ENCODE measurements around the gene NIN.

NIN gene

DNA sequence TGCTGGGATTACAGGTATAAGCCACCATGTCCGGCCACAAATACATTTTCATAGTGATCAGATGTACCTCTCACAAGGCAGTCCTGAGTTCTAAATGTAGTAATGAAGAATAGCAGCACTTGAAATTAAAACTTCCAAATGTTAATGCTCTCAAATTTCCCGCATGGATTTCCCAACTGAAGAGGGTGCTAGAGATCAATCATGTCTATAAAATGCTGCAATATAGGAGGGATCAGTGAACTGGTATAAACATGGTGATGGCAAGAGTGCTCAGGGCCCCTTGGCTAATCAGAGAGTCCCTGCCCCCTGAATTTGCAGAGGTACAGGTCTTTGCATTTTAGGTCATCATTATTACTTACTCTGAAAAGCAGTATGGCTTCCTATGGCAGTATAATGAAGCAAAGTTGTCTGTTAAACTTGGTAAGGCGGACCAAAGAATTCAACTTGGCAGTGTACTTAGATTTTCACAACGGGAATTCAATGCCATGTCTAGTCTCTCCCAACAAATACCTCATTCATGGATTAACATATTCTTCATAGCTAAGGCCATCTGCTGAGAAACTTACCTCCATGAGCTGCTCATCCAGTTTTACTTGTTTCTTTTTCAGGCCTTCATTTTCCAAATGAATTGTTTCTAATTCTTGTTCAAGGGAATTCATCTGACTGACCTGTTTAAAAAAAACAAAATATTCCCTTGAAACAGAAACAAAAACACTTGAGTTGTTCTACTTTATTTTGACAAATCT, 95.8 kb downstream of the NIN start:
- Histone ChIP-seq H3K36me3 (peaks cover 99% of the 10 kb centered on the region), H3K27me3 (no peaks in the 10 kb centered on the region), H3K4me3 (ENCODE audit: low read depth in 1 of 2, low read length in 1 of 2) (no peak overlapping the region), H3K9me3 (no peaks in the 10 kb centered on the region), H3K4me1 (ENCODE audit: control insufficient read depth in 1 of 2, insufficient read depth in 1 of 2, low read depth in 1 of 2, low read length in 1 of 2) (no peaks in the 10 kb centered on the region), H3K27ac (no peak overlapping the region)
- TF ChIP-seq CTCF (IDR thresholded peaks at IDR 0.05), result no peak

GRCh38 chr14:50733494-50733893, 97.5 kb downstream of the NIN start:
- Histone ChIP-seq H3K4me1 (ENCODE audit: control insufficient read depth in 1 of 2, insufficient read depth in 1 of 2, low read depth in 1 of 2, low read length in 1 of 2) (no peaks in the 10 kb centered on the region), H3K27me3 (no peaks in the 10 kb centered on the region), H3K36me3 (peaks cover 100% of the 10 kb centered on the region), H3K9me3 (no peaks in the 10 kb centered on the region), H3K4me3 (ENCODE audit: low read depth in 1 of 2, low read length in 1 of 2) (no peak overlapping the region), H3K27ac (no peak overlapping the region)
- no peak for TF ChIP-seq CTCF (IDR thresholded peaks at IDR 0.05)

DNA sequence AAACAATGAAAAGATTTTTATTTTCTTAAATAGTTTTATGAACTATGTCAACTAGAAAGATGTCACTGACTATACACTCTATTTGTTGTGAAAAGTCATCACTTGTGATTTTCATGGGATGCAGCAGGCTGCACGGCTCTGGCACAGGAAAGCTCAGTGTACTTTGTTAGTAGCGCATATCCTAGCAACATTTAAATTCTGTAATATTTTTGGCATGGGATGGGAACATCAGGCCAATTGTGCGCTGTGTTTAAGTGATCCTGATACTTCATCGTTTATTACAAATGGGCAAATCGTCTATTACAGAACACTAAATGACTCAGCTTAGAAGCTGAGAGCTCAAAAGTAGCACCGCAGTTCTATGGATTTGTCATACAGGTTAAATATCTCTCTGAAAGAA, 102.1 kb downstream of the NIN start:
- Histone ChIP-seq H3K9me3 (no peaks in the 10 kb centered on the region), H3K4me3 (ENCODE audit: low read depth in 1 of 2, low read length in 1 of 2) (no peak overlapping the region), H3K36me3 (peaks cover 100% of the 10 kb centered on the region), H3K27ac (no peak overlapping the region), H3K27me3 (no peaks in the 10 kb centered on the region), H3K4me1 (ENCODE audit: control insufficient read depth in 1 of 2, insufficient read depth in 1 of 2, low read depth in 1 of 2, low read length in 1 of 2) (no peaks in the 10 kb centered on the region)
- TF ChIP-seq CTCF (IDR thresholded peaks at IDR 0.05), result no peak

GRCh38 chr14:50726372-50727107, 104.4 kb downstream of the NIN start:
- H3K27ac ChIP-seq, result no peak overlapping the region

GRCh38 chr14:50725761-50726160, 105.2 kb downstream of the NIN start:
- Histone ChIP-seq H3K9me3 (no peaks in the 10 kb centered on the region), H3K4me3 (ENCODE audit: low read depth in 1 of 2, low read length in 1 of 2) (no peak overlapping the region), H3K27ac (no peak overlapping the region), H3K27me3 (no peaks in the 10 kb centered on the region), H3K36me3 (peaks cover 100% of the 10 kb centered on the region), H3K4me1 (ENCODE audit: control insufficient read depth in 1 of 2, insufficient read depth in 1 of 2, low read depth in 1 of 2, low read length in 1 of 2) (no peaks in the 10 kb centered on the region)
- no peak for TF ChIP-seq CTCF (IDR thresholded peaks at IDR 0.05)

More at GRCh38 chr14:50726372-50727107, 104.4 kb downstream of the NIN start:
- Histone ChIP-seq H3K4me1 (ENCODE audit: control insufficient read depth in 1 of 2, insufficient read depth in 1 of 2, low read depth in 1 of 2, low read length in 1 of 2) (no peaks in the 10 kb centered on the region), H3K27me3 (no peaks in the 10 kb centered on the region), H3K4me3 (ENCODE audit: low read depth in 1 of 2, low read length in 1 of 2) (no peak overlapping the region), H3K9me3 (no peaks in the 10 kb centered on the region), H3K36me3 (peaks cover 100% of the 10 kb centered on the region)
- no peak for TF ChIP-seq CTCF (IDR thresholded peaks at IDR 0.05)
